Erythroblast (primary cell): Measurements from ENCODE around the gene GMPPB.

Experiments used
- DNase-seq, 2 experiments: peaks; one replicate each; lab custom pipeline; 2025; lab: John Stamatoyannopoulos, UW
- GATA1 ChIP-seq: IDR thresholded peaks from 2 replicates; pipeline ENCODE4 v1.6.1; 2011; ENCODE audit warnings: low read depth, mild to moderate bottlenecking, control low read depth, low read length, moderate library complexity
- POLR2A ChIP-seq: IDR thresholded peaks from 2 replicates; pipeline ENCODE4 v1.6.1; 2011; ENCODE audit warnings: mild to moderate bottlenecking, low read length

GMPPB gene

GRCh38 chr3:49721896-49722781, 1.6 kb downstream of the GMPPB start:
- no peak for TF ChIP-seq GATA1
- TF ChIP-seq POLR2A = no peak
- DNase-seq = no peak

GRCh38 chr3:49721596-49721895, 2.2 kb downstream of the GMPPB start:
- TF ChIP-seq GATA1 = no peak
- TF ChIP-seq POLR2A = no peak
- no peak for DNase-seq

GRCh38 chr3:49720855-49721595, 2.7 kb downstream of the GMPPB start:
- no peak for TF ChIP-seq GATA1
- peak; percentile 64 for TF ChIP-seq POLR2A

GRCh38 chr3:49719214-49719884, 4.4 kb downstream of the GMPPB start, which contains the start of gene AMIGO3:
TSS of gene AMIGO3 (minus strand) at chr3:49719684. CDS start at chr3:49719465, 219 bp downstream.
- peak; percentile 91 for DNase-seq
- TF ChIP-seq POLR2A (peak; percentile 75), GATA1 (no peak)

More at GRCh38 chr3:49720855-49721595, 2.7 kb downstream of the GMPPB start:
- no peak for DNase-seq

DNA sequence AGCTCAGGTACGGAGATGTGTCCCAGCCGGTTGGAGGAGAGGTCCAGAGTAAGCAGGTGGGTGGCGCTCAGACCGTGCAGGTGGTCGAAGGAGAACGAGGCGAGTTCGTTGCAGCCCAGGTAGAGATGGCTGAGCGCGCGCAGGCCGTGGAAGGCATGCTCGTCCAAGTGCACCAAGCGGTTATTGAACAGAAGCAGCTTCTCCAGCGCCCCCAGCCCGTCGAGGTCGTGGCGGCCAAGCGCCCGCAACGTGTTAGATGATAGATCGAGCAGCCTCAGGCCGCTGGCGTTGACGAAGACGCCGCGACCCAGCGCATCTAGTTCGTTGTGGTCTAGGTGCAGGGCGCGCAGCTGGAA, 4.9 kb downstream of the GMPPB start:
- no peak for DNase-seq
- TF ChIP-seq GATA1 (no peak), POLR2A (no peak)

DNA sequence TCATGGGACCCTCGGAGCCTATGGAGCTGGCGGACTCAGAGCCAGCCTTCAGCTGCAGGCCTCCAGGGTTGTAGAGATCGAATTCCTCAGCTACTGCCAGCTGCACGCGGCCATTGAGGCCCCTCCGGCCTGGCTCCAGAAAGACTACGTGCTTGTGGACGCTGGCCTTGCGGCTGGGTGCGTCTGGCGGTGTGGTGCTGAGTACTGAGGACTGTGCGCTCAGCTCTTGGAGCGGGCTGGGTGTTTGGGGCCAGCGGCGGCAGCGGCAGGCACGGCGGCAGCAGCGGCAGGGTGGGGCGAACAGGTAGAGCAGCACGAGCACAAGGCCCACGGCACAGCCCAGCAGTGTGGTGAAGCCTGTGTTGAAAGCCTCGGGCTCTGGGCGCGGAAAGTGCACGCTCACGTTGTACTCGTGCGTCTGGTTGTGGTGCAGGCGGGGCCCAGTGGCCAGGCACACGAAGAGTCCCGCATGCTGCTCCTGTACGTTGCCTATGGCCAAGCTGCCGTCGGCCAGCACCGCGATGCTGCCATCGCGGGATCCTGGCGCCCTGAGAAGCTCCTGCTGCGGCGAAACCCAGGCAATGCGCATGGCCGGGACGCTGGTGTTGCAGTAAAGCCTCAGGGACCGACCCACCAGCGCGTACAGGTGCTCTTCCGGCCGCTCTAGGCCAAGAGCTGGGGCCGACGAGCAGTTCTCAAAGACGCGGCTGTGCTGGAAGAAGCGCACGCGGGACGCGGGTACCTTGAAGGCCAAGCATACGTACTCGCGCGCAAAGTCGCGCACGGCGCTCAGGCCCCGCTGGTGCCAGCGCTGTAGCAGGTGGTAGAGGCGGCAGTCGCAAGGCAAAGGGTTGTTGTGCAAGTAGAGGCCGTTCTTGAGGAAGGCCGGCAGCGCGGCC, 5.5 kb downstream of the GMPPB start:
- DNase-seq = peak; percentile 41 to 48
- TF ChIP-seq POLR2A (no peak), GATA1 (no peak)

DNA sequence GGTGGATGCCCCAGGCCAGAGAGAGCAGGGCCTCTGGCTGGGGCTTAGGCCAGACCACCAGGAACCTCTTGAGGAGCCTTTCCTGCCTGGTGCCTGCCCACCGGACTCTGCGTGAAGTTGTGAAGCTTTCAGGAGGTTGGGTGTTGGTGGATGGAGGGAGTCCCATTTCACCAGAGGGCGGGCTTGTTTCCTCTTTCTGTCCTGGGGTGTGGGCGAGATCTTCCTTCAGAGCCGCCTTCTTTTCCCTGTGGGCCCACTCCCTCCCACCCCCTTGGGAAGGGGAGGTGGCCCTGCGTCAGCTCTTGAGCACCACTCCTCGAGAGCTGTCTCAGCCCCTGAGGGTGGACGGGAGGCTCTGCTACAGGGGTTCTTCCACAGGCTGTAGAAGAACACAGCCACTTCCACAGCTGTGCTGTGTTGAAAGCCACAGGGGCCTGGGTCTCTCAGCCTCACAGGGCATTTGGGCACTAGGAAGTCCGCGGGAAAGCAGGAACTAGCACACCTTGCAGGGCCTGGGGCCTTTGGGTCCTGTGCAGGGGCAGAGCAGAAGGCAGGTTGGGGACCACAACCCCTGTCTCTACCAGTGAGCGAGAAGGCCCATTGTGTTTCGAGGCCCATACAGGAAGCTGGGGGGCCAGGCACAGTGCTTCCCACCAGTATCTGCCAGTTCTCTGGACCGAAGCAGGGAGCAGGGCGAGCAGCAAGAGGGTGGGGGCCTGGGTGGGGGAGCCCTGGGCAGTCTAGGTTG, 6.4 kb downstream of the GMPPB start:
- DNase-seq = no peak
- no peak for TF ChIP-seq POLR2A

DNA sequence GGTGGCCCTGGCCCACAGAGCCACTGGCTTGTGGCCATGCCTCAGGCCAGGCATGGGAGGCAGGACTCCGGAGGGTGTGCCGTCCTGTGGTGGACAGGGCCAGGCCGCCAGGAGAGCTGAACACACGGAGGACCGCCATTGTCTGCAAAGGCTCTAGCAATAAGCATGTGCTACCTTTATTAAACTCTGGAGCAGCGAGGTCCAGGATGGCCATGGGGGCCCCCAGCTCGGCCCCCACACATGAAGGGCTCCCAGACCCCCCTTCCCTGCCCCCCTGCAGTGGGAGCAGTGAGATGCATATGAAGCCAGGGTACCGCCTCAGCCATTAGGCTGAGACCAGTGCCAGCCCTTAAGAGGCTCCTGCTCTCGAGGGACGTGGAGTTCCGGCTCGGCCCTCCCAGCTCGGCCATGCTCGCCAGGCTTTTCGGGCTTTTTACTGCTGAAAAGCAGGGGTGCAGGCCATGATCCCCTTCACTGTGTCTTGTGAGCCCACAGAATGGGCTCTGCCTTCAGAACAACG, 7.0 kb downstream of the GMPPB start:
- TF ChIP-seq POLR2A (no peak), GATA1 (no peak)

DNA sequence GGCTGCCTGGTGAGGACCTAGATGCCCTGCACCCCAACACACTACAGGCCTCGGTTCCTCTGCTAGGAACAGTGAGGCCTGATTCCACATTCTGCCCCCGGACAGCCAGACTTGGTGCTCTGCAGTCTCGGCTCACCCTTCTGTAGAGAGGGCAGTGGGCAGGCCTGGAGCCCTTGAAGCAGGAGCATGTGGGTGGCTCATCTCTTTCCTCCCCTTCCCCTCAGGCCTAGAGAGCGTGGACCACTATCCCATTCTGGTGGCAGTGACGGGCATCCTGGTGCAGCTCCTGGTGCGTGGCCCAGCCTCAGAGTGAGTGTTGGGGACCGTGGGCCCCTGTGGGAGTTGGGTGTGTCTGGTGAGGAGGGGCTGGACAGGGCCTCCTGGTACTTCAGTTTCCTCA, 7.6 kb downstream of the GMPPB start:
- DNase-seq = no peak
- TF ChIP-seq GATA1 (no peak), POLR2A (no peak)

More for the DNA sequence above, 7.0 kb downstream of the GMPPB start:
- DNase-seq = no peak

DNA sequence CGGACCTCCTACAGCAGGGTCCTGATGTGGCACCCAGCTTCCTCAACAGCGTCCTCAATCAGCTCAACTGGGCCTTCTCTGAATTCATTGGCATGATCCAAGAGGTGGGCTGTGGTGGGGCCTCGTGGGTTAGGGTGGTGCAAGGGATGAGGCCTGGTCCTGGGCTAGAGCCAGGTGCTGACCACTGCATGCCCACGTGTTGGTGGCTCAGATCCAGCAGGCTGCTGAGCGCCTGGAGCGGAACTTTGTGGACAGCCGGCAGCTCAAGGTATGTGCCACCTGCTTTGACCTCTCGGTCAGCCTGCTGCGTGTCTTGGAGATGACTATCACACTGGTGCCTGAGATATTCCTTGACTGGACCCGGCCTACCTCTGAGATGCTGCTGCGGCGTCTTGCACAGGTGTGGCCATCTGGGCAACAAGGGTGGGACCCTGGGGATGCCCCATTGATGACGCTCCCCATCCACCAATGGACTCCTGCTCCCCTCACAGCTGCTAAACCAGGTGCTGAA, 8.1 kb downstream of the GMPPB start:
- no peak for TF ChIP-seq GATA1
- no peak for TF ChIP-seq POLR2A
- no peak for DNase-seq

DNA sequence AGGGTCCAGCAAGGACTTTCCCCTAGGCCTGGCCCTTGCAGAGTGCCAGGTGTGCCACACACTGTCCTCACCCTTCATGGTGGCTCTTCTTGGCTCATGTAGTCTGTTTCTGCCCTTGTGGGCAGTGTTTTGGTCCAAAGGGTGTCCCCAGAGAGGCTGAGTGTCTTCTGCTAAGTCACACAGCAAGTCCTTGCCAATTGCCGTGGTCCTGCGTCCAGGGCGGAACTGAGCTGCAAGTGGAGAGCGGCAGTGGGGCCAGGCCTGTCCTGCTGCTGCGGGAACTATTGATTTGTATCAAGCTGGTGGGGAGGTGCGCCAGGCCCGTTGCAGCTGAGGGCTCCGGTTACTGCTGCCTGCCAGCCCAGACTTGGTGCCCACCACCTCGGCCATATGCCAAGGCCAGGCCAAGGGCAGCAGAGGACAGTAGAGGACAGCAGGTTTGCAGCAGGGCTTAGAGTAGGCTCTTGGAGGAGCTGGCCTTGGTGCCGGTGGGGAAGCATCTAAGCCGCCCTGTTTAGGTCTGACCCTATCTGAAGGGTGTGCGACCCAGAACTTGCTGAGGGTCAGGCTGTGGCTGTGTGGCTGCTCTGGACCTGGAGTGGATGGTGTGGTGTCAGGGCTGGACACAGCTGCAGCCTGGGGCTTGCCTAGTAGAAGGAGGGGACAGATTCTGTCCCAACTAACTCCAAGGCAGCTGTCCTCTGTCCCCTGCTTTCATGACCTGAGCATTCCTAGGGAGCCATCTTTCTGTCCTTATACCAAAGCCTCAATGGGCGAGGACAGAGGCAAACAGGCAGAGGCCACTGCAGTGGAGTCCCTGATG, 8.8 kb downstream of the GMPPB start:
- no peak for DNase-seq
- TF ChIP-seq GATA1 = no peak
- no peak for TF ChIP-seq POLR2A

DNA sequence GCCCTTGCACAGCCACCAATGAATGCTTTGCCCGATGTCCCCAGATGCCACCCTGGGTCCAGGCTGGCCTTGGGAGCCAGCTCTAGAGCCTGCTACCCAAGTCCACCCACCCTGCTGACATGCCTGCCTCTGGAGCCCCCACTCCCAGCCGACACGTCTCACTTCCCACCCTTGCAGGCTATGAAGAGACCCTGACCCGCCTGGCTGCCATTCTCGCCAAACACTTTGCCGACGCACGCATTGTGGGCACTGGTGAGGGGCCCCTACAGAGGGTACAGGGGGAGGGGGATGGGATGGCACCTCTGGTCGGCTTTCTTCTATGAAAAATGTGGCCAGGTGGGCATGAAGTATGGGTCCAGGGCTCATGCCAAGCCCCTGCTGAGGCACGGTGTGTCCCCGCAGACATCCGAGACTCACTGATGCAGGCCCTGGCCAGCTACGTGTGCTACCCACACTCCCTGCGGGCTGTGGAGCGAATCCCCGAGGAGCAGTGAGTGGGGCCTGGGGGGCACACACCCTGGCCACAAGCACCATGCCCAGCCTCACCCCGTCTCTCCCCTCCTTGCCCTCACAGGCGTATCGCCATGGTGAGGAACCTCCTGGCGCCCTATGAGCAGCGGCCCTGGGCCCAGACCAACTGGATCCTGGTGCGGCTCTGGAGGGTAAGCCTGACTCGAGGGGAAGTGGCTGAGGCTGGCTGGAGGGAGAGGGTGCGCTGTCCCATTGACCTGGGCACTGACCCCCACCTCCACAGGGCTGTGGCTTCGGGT, 10.2 kb downstream of the GMPPB start:
- TF ChIP-seq GATA1 = no peak
- peak; percentile 1 for TF ChIP-seq POLR2A
- no peak for DNase-seq
